B cell (primary cell): ENCODE results near the gene GBX1. TPM values are rescaled to one million over a fixed set of nuclear protein-coding genes. Genes with fewer than 3 reads are reported as not detected.

Source experiments
- ATAC-seq: fragments of 200-7000 bp; cut with Tn5 transposase; one replicate; pipeline ENCODE4 v1.10.0; 2021; ENCODE audit warnings: low read depth, mild to moderate bottlenecking, moderate number of reproducible peaks, moderate library complexity
- CTCF ChIA-PET: fragments of 350-600 bp; sonication (Branson Sonifier 250); formaldehyde crosslinking; loops from one replicate; lab custom pipeline; 2021; ENCODE audit warnings: antibody characterized with exemption, inconsistent platforms; lab: Charles Lee
- POLR2A ChIA-PET: fragments of 350-600 bp; sonication (Branson Sonifier 250); formaldehyde crosslinking; loops from one replicate; lab custom pipeline; 2021; ENCODE audit warnings: antibody characterized with exemption; lab: Charles Lee
- DNase-seq: peaks from one replicate; pipeline ENCODE4 v3.0.0; 2013
- H2AFZ ChIP-seq: 2 replicates; pipeline ENCODE4 v1.6.1; 2012; ENCODE audit warnings: mild to moderate bottlenecking, low read depth, low read length; ENCODE audit not compliant: insufficient read depth, poor library complexity, severe bottlenecking
- H3K27ac ChIP-seq, 2 donors: 1 replicate in 1 of 2; 2 replicates in 1 of 2; pipeline ENCODE4 v1.5.1; 2012 to 2013; ENCODE audit warnings: low read length in 2 of 2, mild to moderate bottlenecking in 2 of 2, moderate library complexity in 1 of 2
- H3K27me3 ChIP-seq, 4 experiments: fragments of 200-600 bp in 1 of 4; sonication (generic) in 1 of 4; replicated peaks in 1 of 4; 1 replicate in 2 of 4; 2 replicates in 2 of 4; pipeline versions ENCODE4 v1.6.1 to v1.7.0; 2013 to 2016; ENCODE audit warnings: low read length in 3 of 4, mild to moderate bottlenecking in 2 of 4, mixed read lengths in 1 of 4, moderate library complexity in 1 of 4; ENCODE audit not compliant: insufficient read depth in 4 of 4, control insufficient read depth in 3 of 4; ENCODE audit errors: control extremely low read depth in 1 of 4
- H3K36me3 ChIP-seq, 2 experiments: replicated peaks in 1 of 2; 1 replicate in 1 of 2; 2 replicates in 1 of 2; pipeline versions ENCODE4 v1.6.1 to v1.7.1; 2013; ENCODE audit warnings: low read length in 1 of 2; ENCODE audit not compliant: insufficient read depth in 2 of 2, control insufficient read depth in 1 of 2; ENCODE audit errors: control extremely low read depth in 1 of 2, extremely low read depth in 1 of 2
- H3K4me1 ChIP-seq, 2 donors: fragments of 200-600 bp in 1 of 2; sonication (generic) in 1 of 2; 1 replicate in 1 of 2; 2 replicates in 1 of 2; pipeline versions ENCODE4 v1.5.1 to v1.6.1; 2013 to 2017; ENCODE audit warnings: low read length in 2 of 2; ENCODE audit not compliant: control insufficient read depth in 2 of 2, insufficient read depth in 2 of 2
- H3K4me2 ChIP-seq: replicated peaks from 2 replicates; pipeline ENCODE3; 2012; ENCODE audit warnings: mild to moderate bottlenecking, low read depth, low read length; ENCODE audit not compliant: poor library complexity, severe bottlenecking
- H3K4me3 ChIP-seq, 5 experiments: fragments of 200-600 bp in 1 of 5; sonication (generic) in 1 of 5; 1 replicate in 3 of 5; 2 replicates in 2 of 5; pipeline versions ENCODE4 v1.5.1 to v1.7.0; 2011 to 2016; ENCODE audit warnings: low read length in 4 of 5, mild to moderate bottlenecking in 4 of 5, low read depth in 2 of 5, control low read depth in 1 of 5, moderate library complexity in 1 of 5; ENCODE audit not compliant: insufficient read depth in 1 of 5; ENCODE audit errors: control extremely low read depth in 1 of 5, extremely low read depth in 1 of 5
- H3K79me2 ChIP-seq: fragments of 200-600 bp; sonication (generic); one replicate; pipeline ENCODE4 v1.6.0; 2016; ENCODE audit warnings: low read length; ENCODE audit not compliant: control insufficient read depth, insufficient read depth
- H3K9ac ChIP-seq: fragments of 200-600 bp; sonication (generic); 2 replicates; pipeline ENCODE4 v1.6.1; 2017; ENCODE audit warnings: mild to moderate bottlenecking, low read length, moderate library complexity
- H3K9me3 ChIP-seq, 3 donors: one replicate each; pipeline versions ENCODE4 v1.6.1 to v1.7.1; 2013; ENCODE audit warnings: low read length in 2 of 3; ENCODE audit not compliant: control insufficient read depth in 2 of 3, insufficient read depth in 1 of 3; ENCODE audit errors: control extremely low read depth in 1 of 3
- H4K20me1 ChIP-seq: 2 replicates; pipeline ENCODE4 v1.6.0; 2012; ENCODE audit warnings: mild to moderate bottlenecking, low read length; ENCODE audit not compliant: insufficient read depth, control insufficient read depth, poor library complexity, severe bottlenecking
- H3K27ac Mint-ChIP-seq: one replicate; pipeline ENCODE4 v1.8.0; 2021; ENCODE audit warnings: mixed read lengths
- H3K27me3 Mint-ChIP-seq: one replicate; pipeline ENCODE4 v1.8.0; 2021; ENCODE audit warnings: mixed read lengths
- H3K4me1 Mint-ChIP-seq: one replicate; pipeline ENCODE4 v1.8.0; 2021; ENCODE audit warnings: mixed read lengths
- H3K4me3 Mint-ChIP-seq: one replicate; pipeline ENCODE4 v1.8.0; 2021; ENCODE audit warnings: mixed read lengths
- H3K9me3 Mint-ChIP-seq: one replicate; pipeline ENCODE4 v1.8.0; 2022; ENCODE audit warnings: mixed read lengths; ENCODE audit not compliant: insufficient read depth
- CTCF ChIP-seq: fragments of 200-600 bp; IDR thresholded peaks from one replicate; pipeline ENCODE4 v1.8.0; 2022; ENCODE audit warnings: antibody characterized with exemption, mild to moderate bottlenecking
- EZH2 ChIP-seq: IDR thresholded peaks from 2 replicates; pipeline ENCODE4 v1.6.1; 2012; ENCODE audit warnings: borderline replicate concordance, low read depth, mild to moderate bottlenecking, moderate library complexity, low read length; ENCODE audit not compliant: insufficient read depth, poor library complexity, severe bottlenecking
- WGBS: methylation state at CpG from one replicate; pipeline ENCODE4 v1.1.5; 2013; ENCODE audit warnings: missing lambda C conversion rate; ENCODE audit not compliant: insufficient coverage; 5-methylcytosine and 5-hydroxymethylcytosine counted together
- intact Hi-C: fragments of 100-400 bp; cut with micrococcal nuclease; formaldehyde crosslinking; loops from one replicate; pipeline ENCODE4 v1.10.0; 2022
- polyA plus RNA-seq: library from polyadenylated mRNA; depleted of rRNA; stranded (reverse); fragments of >200 nt; gene quantifications from 2 replicates; pipeline ENCODE4 v1.2.3, GENCODE V29; 2012
- total RNA-seq, 2 donors: library from RNA; stranded (reverse); fragments of 120-200 nt in 1 of 2; gene quantifications; 1 replicate in 1 of 2; 2 replicates in 1 of 2; pipeline versions ENCODE4 v1.2.3 to v1.2.4, GENCODE V29; 2013 to 2022

GBX1 gene
- total and polyA plus RNA-seq, 2 donors (not counting 1 experiment from before 2014, with no cell fraction given): not detected

- peaks cover 4% of the 10 kb centered on the region for H3K4me1 Mint-ChIP-seq
- WGBS: 93% methylated on average over 15 of the region's 16 CpGs
- Histone ChIP-seq H4K20me1 (no peaks in the 10 kb centered on the region), H3K4me2 (no peak overlapping the region), H3K9me3 (no peaks in the 10 kb centered on the region), H3K79me2 (no peaks in the 10 kb centered on the region), H3K4me3 (no peak overlapping the region), H3K27me3 (peaks cover 0 to 7% (median 0%) of the 10 kb centered on the region in 4 experiments), H2AFZ (no peak overlapping the region), H3K4me1 (no peaks in the 10 kb centered on the region), H3K27ac (no peak overlapping the region), H3K9ac (no peak overlapping the region), H3K36me3 (no peaks in the 10 kb centered on the region)
- no peak overlapping the region for H3K27ac Mint-ChIP-seq
- H3K27me3 Mint-ChIP-seq: peaks cover 28% of the 10 kb centered on the region
- POLR2A ChIA-PET: no interaction called here
- no peak for DNase-seq
- no peak for ATAC-seq
- intact Hi-C loops: no loop called here
- CTCF ChIA-PET: no interaction called here
- H3K4me3 Mint-ChIP-seq: no peak overlapping the region
- no peak for TF ChIP-seq EZH2
- TF ChIP-seq CTCF: no peak
- no peaks in the 10 kb centered on the region for H3K9me3 Mint-ChIP-seq
Measured at GRCh38 chr7:151185762-151186639, 18.5 kb upstream of the GBX1 start.

GRCh38 chr7:151181011-151181431, 13.5 kb upstream of the GBX1 start:
- Mint-ChIP-seq H3K9me3 (no peaks in the 10 kb centered on the region), H3K27me3 (peaks cover 39% of the 10 kb centered on the region), H3K4me1 (no peaks in the 10 kb centered on the region), H3K4me3 (no peak overlapping the region), H3K27ac (no peak overlapping the region)
- Histone ChIP-seq H3K79me2 (no peaks in the 10 kb centered on the region), H3K27me3 (peaks cover 0 to 5% (median 1%) of the 10 kb centered on the region in 4 experiments), H3K36me3 (no peaks in the 10 kb centered on the region), H3K27ac (no peak overlapping the region), H4K20me1 (no peaks in the 10 kb centered on the region), H3K4me1 (no peaks in the 10 kb centered on the region), H3K9me3 (no peaks in the 10 kb centered on the region), H2AFZ (no peak overlapping the region), H3K4me2 (no peak overlapping the region), H3K4me3 (no peak overlapping the region), H3K9ac (no peak overlapping the region)
- CTCF ChIA-PET: interaction anchor here (0.6 kb wide), 1 partner anchor 9 kb away, joined by 4 read pairs; no protein-coding TSS in a partner anchor
- ATAC-seq (no peak), DNase-seq (no peak)
- POLR2A ChIA-PET: no interaction called here
- 94% methylated on average over 19 of the region's 22 CpGs for WGBS
- TF ChIP-seq CTCF: no peak
- no peak for TF ChIP-seq EZH2
- intact Hi-C loops: no loop called here
